ENCODE data around the gene CLK3. TPM values are rescaled to one million over a fixed set of nuclear protein-coding genes. Genes with fewer than 3 reads are reported as not detected.

CLK3 gene
- total and polyA plus RNA-seq, 2 of the 13 experiments (the other 11 are each of a cell fraction or from before 2014, with no cell fraction given), result 41.5 to 82.0 TPM

DNA sequence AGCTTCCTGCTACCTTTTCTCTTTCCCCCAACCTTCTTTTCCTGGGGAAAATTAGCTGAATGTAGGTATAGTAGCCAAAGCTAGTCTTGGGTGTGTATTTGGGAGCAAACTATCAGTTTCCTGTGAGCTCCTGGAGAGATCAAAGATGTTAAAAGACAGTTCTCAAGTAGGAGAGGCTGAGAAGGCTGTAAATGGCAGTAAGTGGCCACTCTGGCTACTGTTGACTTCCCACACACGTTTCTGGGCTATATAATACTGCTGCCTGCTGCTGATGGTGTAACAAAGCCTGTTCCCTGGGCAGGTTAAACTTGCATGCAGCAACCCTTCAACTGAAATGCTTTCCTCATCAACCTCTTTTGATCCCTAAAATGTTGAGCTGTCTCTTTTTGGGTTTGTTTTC, 47.0 kb upstream of the CLK3 start (continued):
- TF ChIP-seq SP1 (IDR thresholded peaks at IDR 0.05) (no peak), SP1 (CRISPR knock-in tag; IDR thresholded peaks at IDR 0.05) (no peak)

DNA sequence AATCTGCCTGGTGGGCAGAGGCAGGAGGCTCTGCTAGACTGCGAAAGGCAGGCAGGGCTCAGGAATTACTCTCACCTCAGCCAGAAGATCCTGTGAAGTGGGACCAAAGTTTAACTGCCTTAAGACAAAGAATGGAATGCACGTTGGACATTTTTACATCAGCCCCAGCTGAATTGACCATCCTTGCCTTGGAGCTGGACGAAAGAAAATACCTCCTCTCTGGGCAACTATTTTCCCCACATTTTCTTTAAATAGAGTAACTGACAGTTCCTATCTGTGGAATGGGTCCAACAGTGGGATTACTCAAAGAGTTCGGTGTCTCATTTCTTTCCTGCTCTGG, 45.9 kb upstream of the CLK3 start:
- DNase-seq (ENCODE audit: low spot score) (no peak), FAIRE-seq (no peak), ATAC-seq (no peak)
- no peak overlapping the region for H2AFZ ChIP-seq (ENCODE audit: low read length)
- H3K36me3 ChIP-seq (replicated peaks in 1 of 2; ENCODE audit: control insufficient read depth in 1 of 2, insufficient read depth in 2 of 2, low read length in 2 of 2), result peaks cover 5 to 38% of the 10 kb centered on the region in 2 experiments; a peak in 3 of 5 replicates
- no peaks in the 10 kb centered on the region for H3K79me2 ChIP-seq (ENCODE audit: insufficient read depth, low read length)
- no TSS peak for BruUV-seq (replicated peaks)
- H3K4me3 ChIP-seq (replicated peaks in 1 of 3; ENCODE audit: insufficient read depth in 1 of 3, low read depth in 2 of 3, low read length in 3 of 3), result no peak overlapping the region
- CTCF ChIA-PET (ENCODE audit: low intra/inter-chr PET ratio, low total read pairs), result no interaction called here
- 0 out of 2 replicates have a peak, but pooled peaks cover 7% of the 10 kb centered on the region for H3K4me1 ChIP-seq (ENCODE audit: insufficient read depth, low read length)
- no peaks in the 10 kb centered on the region for H4K20me1 ChIP-seq (ENCODE audit: insufficient read depth, low read length)
- H3K27ac ChIP-seq (ENCODE audit: extremely low read length, insufficient read depth, low read length), result no peak overlapping the region
- no peak overlapping the region for H3K9ac ChIP-seq (ENCODE audit: insufficient read depth, low read depth, low read length)
- TF ChIP-seq ESRRA (CRISPR knock-in tag; IDR thresholded peaks at IDR 0.05; ENCODE audit: low read depth) (no peak), ZNF629 (CRISPR knock-in tag; conservative IDR thresholded peaks at IDR 0.05) (peak; percentile 47)
- H3K9me3 ChIP-seq (ENCODE audit: low read length), result no peaks in the 10 kb centered on the region
- no peak overlapping the region for H3K4me2 ChIP-seq (ENCODE audit: low read depth, low read length)
- POLR2A ChIA-PET, result no interaction called here
- 88% methylated on average over 4 of the region's 4 CpGs for WGBS (ENCODE audit: low lambda C conversion rate)
- in situ Hi-C loops (cut with HindIII; ENCODE audit: extremely low pct_ligation_motif_present, low pct_unique_long_range_greater_than_20kb) (no loop called here), intact Hi-C loops (cut with micrococcal nuclease; ENCODE audit: unreplicated experiment) (no loop called here)
- H3K27me3 ChIP-seq (ENCODE audit: control insufficient read depth in 1 of 2, insufficient read depth in 2 of 2, low read length in 2 of 2), result no peaks in the 10 kb centered on the region

DNA sequence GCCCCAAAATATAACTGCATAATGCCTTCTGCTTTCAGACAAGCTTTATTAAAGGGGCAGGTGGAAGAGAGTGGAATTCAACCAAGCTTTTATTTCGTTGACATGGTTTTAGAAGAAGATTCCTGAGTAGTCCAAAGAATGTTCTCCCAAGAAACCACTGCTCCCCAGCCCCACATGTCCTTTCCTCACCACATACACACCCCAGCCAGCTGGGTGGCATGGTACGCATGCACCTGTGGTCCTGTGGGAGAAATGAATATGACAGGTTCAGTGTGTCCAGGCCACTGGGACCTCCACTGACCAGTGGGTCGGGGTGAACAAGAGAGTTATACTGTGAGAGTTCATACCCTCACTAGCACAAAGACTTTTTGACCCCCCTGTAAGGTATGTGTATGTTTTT, 44.4 kb upstream of the CLK3 start:
- intact Hi-C loops (cut with micrococcal nuclease; ENCODE audit: unreplicated experiment), result no loop called here
- Histone ChIP-seq H3K9me3 (ENCODE audit: low read length) (no peaks in the 10 kb centered on the region), H3K9ac (ENCODE audit: insufficient read depth, low read depth, low read length) (no peak overlapping the region), H3K79me2 (ENCODE audit: insufficient read depth, low read length) (no peaks in the 10 kb centered on the region), H3K4me2 (ENCODE audit: low read depth, low read length) (no peak overlapping the region), H2AFZ (ENCODE audit: low read length) (no peak overlapping the region), H3K27me3 (ENCODE audit: control insufficient read depth in 1 of 2, insufficient read depth in 2 of 2, low read length in 2 of 2) (no peaks in the 10 kb centered on the region), H3K36me3 (replicated peaks in 1 of 2; ENCODE audit: control insufficient read depth in 1 of 2, insufficient read depth in 2 of 2, low read length in 2 of 2) (peaks cover 7 to 42% of the 10 kb centered on the region in 2 experiments; a peak in 4 of 5 replicates), H3K27ac (ENCODE audit: extremely low read length, insufficient read depth, low read length) (no peak overlapping the region), H3K4me1 (ENCODE audit: insufficient read depth, low read length) (0 out of 2 replicates have a peak, but pooled peaks cover 7% of the 10 kb centered on the region), H4K20me1 (ENCODE audit: insufficient read depth, low read length) (no peaks in the 10 kb centered on the region), H3K4me3 (replicated peaks in 1 of 3; ENCODE audit: insufficient read depth in 1 of 3, low read depth in 2 of 3, low read length in 3 of 3) (no peak overlapping the region)
- ChIA-PET CTCF (ENCODE audit: low intra/inter-chr PET ratio, low total read pairs) (no interaction called here), POLR2A (no interaction called here)
- ATAC-seq, result no peak
- no TSS peak for BruUV-seq (replicated peaks)
- no peak for DNase-seq (ENCODE audit: low spot score)
- TF ChIP-seq PCBP1 (IDR thresholded peaks at IDR 0.05; ENCODE audit: borderline replicate concordance, low read depth, low read length), result no peak
- no peak for TF ChIP-seq ZNF430 (CRISPR knock-in tag; IDR thresholded peaks at IDR 0.05)
- TF ChIP-seq ZNF329 (CRISPR knock-in tag; IDR thresholded peaks at IDR 0.05; ENCODE audit: low read depth), result no peak
- TF ChIP-seq KDM5B (CRISPR knock-in tag; IDR thresholded peaks at IDR 0.05; ENCODE audit: borderline replicate concordance), result no peak
- in situ Hi-C loops (cut with HindIII; ENCODE audit: extremely low pct_ligation_motif_present, low pct_unique_long_range_greater_than_20kb), result no loop called here
- FAIRE-seq, result no peak
- WGBS (ENCODE audit: low lambda C conversion rate), result 75% methylated on average over 3 of the region's 3 CpGs
